ENCODE measurements around the gene LRRC46. TPM values are rescaled to one million over a fixed set of nuclear protein-coding genes. Genes with fewer than 3 reads are reported as not detected.

The LRRC46 gene
- total and polyA plus RNA-seq, 2 of the 13 experiments (the other 11 are each of a cell fraction or from before 2014, with no cell fraction given) = 0.09 TPM

DNA sequence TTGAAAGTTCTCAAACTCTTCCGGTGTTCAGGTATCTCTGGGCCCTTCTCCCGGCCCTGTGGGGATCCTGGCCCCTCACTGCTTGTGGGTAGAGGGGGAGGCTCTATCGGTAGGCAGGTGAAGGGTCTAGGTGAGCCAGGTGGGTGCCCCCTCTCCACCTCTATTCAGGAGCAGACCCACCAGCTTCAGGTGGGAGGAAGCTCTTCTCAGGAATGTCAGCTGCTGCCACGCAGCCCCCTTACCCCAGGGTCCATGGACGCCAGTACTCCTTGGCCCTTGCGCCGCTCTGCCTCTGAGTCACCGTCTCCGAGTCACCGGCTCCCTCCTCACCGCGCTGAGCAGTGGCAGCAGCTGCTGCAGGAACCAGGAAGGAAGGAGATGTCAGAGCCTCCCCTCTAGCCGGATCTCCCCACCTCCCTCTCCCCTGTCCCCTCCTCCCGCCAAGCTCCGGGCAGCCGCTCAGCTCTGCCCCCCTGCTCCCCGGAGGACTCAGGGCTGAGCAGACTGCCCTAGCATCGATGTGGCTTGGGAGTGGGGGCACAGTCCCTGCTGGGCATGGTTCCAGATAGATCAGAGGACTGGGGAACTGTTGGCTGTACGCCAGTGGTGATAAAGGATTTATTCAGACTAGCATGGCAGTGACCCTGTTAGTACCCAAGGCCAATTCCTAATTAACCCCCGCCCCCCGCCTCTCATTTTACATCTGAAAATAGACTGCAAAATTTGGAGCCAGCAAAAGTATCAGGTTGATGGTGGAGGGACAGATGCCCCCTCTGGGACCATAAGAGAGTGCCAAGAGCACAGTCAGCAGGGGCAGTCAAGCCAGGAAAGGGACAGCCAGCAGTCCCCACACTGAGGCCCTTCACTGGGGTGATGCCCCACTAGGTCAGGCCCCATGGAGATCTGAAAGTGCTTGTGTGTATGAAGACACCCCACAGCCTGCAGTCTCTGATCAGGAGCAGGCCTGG, 9.8 kb upstream of the LRRC46 start, which contains the start of gene OSBPL7 (continued):
- TF ChIP-seq, protein P1, sequence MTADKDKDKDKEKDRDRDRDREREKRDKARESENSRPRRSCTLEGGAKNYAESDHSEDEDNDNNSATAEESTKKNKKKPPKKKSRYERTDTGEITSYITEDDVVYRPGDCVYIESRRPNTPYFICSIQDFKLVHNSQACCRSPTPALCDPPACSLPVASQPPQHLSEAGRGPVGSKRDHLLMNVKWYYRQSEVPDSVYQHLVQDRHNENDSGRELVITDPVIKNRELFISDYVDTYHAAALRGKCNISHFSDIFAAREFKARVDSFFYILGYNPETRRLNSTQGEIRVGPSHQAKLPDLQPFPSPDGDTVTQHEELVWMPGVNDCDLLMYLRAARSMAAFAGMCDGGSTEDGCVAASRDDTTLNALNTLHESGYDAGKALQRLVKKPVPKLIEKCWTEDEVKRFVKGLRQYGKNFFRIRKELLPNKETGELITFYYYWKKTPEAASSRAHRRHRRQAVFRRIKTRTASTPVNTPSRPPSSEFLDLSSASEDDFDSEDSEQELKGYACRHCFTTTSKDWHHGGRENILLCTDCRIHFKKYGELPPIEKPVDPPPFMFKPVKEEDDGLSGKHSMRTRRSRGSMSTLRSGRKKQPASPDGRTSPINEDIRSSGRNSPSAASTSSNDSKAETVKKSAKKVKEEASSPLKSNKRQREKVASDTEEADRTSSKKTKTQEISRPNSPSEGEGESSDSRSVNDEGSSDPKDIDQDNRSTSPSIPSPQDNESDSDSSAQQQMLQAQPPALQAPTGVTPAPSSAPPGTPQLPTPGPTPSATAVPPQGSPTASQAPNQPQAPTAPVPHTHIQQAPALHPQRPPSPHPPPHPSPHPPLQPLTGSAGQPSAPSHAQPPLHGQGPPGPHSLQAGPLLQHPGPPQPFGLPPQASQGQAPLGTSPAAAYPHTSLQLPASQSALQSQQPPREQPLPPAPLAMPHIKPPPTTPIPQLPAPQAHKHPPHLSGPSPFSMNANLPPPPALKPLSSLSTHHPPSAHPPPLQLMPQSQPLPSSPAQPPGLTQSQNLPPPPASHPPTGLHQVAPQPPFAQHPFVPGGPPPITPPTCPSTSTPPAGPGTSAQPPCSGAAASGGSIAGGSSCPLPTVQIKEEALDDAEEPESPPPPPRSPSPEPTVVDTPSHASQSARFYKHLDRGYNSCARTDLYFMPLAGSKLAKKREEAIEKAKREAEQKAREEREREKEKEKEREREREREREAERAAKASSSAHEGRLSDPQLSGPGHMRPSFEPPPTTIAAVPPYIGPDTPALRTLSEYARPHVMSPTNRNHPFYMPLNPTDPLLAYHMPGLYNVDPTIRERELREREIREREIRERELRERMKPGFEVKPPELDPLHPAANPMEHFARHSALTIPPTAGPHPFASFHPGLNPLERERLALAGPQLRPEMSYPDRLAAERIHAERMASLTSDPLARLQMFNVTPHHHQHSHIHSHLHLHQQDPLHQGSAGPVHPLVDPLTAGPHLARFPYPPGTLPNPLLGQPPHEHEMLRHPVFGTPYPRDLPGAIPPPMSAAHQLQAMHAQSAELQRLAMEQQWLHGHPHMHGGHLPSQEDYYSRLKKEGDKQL (CRISPR knock-in tag; IDR thresholded peaks at IDR 0.05; ENCODE audit: low read depth) = no peak
- TF ChIP-seq, protein P2, sequence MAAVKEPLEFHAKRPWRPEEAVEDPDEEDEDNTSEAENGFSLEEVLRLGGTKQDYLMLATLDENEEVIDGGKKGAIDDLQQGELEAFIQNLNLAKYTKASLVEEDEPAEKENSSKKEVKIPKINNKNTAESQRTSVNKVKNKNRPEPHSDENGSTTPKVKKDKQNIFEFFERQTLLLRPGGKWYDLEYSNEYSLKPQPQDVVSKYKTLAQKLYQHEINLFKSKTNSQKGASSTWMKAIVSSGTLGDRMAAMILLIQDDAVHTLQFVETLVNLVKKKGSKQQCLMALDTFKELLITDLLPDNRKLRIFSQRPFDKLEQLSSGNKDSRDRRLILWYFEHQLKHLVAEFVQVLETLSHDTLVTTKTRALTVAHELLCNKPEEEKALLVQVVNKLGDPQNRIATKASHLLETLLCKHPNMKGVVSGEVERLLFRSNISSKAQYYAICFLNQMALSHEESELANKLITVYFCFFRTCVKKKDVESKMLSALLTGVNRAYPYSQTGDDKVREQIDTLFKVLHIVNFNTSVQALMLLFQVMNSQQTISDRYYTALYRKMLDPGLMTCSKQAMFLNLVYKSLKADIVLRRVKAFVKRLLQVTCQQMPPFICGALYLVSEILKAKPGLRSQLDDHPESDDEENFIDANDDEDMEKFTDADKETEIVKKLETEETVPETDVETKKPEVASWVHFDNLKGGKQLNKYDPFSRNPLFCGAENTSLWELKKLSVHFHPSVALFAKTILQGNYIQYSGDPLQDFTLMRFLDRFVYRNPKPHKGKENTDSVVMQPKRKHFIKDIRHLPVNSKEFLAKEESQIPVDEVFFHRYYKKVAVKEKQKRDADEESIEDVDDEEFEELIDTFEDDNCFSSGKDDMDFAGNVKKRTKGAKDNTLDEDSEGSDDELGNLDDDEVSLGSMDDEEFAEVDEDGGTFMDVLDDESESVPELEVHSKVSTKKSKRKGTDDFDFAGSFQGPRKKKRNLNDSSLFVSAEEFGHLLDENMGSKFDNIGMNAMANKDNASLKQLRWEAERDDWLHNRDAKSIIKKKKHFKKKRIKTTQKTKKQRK (IDR thresholded peaks at IDR 0.05; ENCODE audit: low read length) = no peak
- TF ChIP-seq PCBP1 (IDR thresholded peaks at IDR 0.05; ENCODE audit: borderline replicate concordance, low read depth, low read length) (no peak), GATA4 (IDR thresholded peaks at IDR 0.05; ENCODE audit: borderline replicate concordance, low read depth) (0 out of 2 replicates have a peak, but pooled peaks have one; percentile 39), GATAD2A (CRISPR knock-in tag; IDR thresholded peaks at IDR 0.05) (peak; percentile 71), ZNF883 (CRISPR knock-in tag; IDR thresholded peaks at IDR 0.05; ENCODE audit: not compliant biosample characterization) (peak; percentile 94), TP53 (CRISPR knock-in tag; conservative IDR thresholded peaks at IDR 0.05) (no peak), SALL2 (CRISPR knock-in tag; IDR thresholded peaks at IDR 0.05) (peak; percentile 62; the same call in 1 of the 2 replicates), ZNF20 (CRISPR knock-in tag; IDR thresholded peaks at IDR 0.05) (no peak), RCOR2 (CRISPR knock-in tag; IDR thresholded peaks at IDR 0.05) (no peak), FOXP1 (IDR thresholded peaks at IDR 0.05) (no peak), FOXP1 (CRISPR knock-in tag; IDR thresholded peaks at IDR 0.05) (no peak), ZNF670 (CRISPR knock-in tag; IDR thresholded peaks at IDR 0.05; ENCODE audit: borderline replicate concordance) (peak; percentile 59; the same call in 1 of the 2 replicates)
- TF ChIP-seq, protein P3, sequence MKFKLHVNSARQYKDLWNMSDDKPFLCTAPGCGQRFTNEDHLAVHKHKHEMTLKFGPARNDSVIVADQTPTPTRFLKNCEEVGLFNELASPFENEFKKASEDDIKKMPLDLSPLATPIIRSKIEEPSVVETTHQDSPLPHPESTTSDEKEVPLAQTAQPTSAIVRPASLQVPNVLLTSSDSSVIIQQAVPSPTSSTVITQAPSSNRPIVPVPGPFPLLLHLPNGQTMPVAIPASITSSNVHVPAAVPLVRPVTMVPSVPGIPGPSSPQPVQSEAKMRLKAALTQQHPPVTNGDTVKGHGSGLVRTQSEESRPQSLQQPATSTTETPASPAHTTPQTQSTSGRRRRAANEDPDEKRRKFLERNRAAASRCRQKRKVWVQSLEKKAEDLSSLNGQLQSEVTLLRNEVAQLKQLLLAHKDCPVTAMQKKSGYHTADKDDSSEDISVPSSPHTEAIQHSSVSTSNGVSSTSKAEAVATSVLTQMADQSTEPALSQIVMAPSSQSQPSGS (CRISPR knock-in tag; IDR thresholded peaks at IDR 0.05) = peak; percentile 57
- TF ChIP-seq, protein P4, sequence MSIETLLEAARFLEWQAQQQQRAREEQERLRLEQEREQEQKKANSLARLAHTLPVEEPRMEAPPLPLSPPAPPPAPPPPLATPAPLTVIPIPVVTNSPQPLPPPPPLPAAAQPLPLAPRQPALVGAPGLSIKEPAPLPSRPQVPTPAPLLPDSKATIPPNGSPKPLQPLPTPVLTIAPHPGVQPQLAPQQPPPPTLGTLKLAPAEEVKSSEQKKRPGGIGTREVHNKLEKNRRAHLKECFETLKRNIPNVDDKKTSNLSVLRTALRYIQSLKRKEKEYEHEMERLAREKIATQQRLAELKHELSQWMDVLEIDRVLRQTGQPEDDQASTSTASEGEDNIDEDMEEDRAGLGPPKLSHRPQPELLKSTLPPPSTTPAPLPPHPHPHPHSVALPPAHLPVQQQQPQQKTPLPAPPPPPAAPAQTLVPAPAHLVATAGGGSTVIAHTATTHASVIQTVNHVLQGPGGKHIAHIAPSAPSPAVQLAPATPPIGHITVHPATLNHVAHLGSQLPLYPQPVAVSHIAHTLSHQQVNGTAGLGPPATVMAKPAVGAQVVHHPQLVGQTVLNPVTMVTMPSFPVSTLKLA (IDR thresholded peaks at IDR 0.05) = no peak
- TF ChIP-seq, protein P5, sequence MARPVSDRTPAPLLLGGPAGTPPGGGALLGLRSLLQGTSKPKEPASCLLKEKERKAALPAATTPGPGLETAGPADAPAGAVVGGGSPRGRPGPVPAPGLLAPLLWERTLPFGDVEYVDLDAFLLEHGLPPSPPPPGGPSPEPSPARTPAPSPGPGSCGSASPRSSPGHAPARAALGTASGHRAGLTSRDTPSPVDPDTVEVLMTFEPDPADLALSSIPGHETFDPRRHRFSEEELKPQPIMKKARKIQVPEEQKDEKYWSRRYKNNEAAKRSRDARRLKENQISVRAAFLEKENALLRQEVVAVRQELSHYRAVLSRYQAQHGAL (CRISPR knock-in tag; IDR thresholded peaks at IDR 0.05; ENCODE audit: not compliant biosample characterization) = no peak

Data from HepG2 (cell line).